HG03342 (cell line): ENCODE data around the gene BCAR1.
"Not testable (repeated sequence)": the region's sequence is repeated elsewhere in the genome, so short reads cannot be mapped to it uniquely, and the experiment has no call there.

Experiments used
- ATAC-seq: cut with Tn5 transposase; IDR thresholded peaks from one replicate; pipeline ENCODE4 v1.9.1; 2021; ENCODE audit warnings: mild to moderate bottlenecking, moderate library complexity; ENCODE audit not compliant: unreplicated experiment

The BCAR1 gene

DNA sequence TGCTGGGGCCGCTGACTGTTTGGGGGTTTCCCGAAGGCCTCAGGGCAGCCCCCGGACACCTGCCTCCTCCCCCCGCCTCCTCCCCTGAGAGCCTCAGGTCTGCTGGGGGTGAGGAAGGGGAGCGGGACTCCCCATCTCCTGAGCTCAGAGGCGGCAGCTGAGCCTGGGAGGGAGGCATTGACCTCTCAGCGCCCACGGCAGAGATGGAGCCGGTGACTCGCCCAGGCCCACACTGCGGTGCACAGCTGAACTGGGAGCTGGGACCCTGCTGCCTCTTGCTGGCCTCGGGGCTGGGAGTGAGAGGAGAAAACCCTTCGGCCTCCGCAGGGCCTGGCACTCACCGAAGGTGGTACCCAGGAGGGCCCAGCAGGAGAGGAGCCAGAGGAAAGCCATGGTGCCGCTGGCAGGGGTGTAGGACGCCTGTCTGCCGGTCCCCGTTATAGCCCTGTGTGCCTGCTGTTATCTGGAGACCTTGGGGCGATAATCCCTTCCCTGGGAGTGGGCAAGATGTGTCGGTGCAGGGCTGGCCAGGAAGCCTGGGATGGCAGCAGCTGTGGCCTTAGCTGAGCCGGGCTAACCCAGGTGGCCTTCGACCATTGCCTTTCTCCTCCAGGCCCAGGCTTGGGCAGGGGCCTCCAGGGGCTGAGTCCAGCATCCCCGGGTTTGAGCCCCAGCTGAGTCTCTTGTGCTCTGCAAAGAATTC, 44.5 kb downstream of the BCAR1 start, which contains the start of gene CTRB2:
Gene CTRB2 (minus strand): TSS at position 413 of the 703 bp plus-strand sequence. CDS start 20 bp downstream, at position 393.
- no peak for ATAC-seq

DNA sequence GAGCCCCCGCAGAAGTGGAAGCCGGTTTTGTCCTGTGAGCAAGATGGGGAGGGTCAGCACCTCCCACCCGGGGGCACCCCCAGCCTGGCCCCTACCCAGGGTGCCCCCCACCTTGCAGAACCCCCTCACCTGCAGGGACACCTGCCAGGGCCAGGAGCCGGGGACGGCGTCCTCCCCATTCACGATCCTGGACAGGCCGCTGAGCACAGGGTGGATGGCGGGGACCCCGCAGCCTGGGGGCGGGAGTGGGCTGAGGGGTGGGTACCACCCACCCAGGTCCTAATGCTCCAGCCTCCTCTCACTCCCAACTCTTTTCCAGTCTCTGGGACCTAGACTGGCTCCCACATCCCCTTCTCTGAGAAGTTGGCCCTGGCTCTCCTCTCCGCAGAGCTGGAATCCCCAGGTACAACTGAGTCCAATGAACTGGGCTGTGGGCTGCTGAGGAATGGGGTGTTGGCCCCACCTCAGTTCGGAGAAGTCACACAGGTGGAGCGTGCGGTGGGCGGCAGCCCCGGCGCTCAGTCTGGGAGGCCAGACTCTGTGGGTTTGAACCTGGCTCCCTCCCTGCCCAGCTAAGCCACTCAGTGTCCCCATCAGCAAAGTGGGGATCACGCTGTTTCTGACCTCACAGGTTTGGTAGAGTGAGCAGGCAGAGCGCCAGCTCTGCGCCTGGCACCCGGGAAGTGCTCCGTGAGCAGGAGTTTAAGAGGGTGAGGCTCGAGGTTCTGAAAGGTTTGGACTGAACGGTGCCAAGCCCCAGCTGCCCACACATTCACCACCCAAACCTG, 45.3 kb downstream of the BCAR1 start:
- ATAC-seq: not testable (repeated sequence)

DNA sequence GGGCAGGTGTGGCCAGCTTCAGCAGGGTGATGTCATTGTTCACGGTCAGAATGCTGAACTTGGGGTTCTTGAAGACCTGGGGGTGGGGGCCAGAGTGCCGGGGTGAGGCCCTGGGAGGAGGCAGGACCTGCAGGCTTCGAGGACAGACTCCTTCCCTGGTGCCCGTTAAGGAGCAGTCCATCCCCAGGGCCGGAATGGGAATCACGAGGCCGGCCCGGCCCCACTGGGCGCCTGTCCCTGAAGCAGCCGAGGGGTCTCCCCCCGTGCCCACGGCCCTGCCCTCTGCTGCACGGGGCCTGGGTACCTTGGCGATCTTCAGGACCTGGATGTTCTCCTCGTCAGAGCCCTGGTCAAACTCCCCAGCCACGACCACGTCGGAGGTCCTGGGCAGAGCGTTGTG, 46.0 kb downstream of the BCAR1 start:
- not testable (repeated sequence) for ATAC-seq

DNA sequence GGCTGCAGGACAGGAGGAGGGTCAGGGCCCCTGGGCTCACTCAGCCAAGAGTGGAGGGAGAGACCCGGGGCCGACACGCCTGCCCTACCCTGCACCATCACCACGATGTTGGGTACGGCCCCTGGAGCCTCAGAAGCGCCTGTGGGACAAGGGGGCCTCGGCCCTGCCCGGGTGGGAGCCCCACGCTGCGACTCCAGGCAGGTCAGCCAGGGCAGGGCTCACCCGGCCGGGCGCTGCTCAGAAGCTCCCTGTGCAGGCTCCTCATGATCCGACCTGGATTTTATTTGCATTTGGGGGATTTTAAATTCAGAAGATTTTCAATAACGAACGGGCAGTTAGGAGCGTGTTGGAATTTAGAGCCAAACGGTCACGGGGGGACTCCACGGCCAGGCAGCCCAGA, 46.5 kb downstream of the BCAR1 start:
- not testable (repeated sequence) for ATAC-seq

DNA sequence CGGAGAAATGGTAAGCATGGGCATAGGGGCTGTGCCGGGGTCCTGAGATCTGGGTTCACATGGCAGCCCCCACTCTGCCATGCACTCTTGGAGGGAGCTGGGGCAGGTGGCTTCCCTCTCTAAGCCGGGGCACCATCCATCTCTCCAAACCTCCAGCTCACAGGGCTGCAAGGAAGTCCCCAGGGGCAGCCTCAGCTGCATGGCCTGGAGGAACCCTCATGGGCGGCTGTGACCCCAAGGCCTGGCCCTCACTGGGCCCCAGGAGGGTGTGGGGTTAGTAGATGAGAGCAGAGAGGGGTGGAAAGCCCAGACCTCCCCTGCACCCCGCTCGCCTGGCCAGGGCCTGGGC, 47.0 kb downstream of the BCAR1 start:
- no peak for ATAC-seq

DNA sequence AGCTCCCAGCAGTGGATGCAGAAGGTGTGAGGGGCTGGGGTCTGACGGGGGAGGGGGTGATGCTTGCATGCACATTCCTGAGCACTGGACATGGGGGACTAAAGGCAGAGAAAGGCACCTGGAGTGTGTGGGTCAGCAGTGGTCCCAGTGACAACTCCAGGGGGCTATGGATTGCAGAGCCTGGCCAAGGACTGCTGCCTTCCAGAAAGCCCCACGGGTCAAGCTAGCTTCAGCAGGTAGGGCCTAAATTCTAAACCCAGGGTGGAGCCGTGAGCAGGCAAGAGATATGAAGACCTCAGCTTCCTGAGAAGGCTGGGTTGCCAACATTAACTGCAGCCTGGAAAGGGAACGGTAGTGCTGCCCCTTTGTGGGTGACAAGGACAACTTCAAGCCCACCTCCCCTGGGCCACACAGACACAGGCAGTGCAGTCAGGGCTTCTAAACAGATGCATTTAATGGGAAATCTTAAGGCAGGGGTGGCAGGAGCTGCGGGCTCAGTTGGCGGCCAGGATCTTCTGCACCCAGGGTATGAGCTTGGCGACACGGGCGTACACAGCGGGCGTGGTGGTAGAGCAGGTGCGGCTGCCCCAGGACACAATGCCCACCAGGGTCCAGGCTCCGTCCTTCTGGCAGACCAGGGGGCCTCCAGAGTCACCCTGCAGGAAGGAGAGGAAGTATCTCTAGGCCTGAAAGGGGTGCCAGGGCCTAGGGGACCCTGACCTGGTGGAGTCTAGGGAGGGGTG, 47.6 kb downstream of the BCAR1 start:
- ATAC-seq: no peak

DNA sequence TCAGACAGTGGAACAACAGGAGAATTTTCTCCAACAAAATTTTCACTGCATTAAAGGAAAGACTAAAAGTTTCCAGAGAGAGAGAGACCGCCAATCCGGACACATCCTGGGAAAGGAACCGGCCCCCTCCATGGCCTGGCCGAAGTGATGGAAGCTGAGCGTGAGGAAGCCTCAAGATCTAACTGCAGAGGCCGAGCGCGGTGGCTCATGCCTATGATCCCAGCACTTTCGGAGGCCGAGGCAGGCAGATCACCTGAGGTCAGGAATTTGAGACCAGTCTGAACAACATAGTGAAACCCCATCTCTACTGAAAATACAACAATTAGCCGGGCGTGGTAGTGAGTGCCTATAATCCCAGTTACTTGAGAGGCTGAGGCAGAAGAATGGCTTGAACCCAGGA, 48.3 kb downstream of the BCAR1 start:
- ATAC-seq: no peak

DNA sequence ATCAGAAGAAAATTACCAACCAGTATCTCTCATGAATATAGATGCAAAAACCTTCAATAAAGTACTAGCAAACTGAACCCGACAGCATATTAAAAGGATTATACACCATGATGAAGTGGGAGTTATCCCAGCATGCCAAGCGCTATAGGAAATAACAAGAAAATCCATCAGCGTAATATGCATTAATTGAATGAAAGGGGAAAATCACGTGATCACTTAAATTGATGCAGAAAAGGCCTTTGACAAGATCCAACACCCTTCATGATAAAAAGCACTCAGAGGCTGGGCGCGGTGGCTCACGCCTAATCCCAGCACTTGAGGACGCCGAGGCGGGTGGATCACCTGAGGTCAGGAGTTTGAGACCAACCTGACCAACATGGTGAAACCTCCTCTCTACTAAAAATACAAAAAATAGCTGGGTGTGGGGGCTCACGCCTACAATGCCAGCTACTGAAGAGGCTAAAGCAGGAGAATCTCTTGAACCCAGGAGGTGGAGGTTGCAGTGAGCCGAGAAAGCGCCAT, 49.3 kb downstream of the BCAR1 start:
- no peak for ATAC-seq

DNA sequence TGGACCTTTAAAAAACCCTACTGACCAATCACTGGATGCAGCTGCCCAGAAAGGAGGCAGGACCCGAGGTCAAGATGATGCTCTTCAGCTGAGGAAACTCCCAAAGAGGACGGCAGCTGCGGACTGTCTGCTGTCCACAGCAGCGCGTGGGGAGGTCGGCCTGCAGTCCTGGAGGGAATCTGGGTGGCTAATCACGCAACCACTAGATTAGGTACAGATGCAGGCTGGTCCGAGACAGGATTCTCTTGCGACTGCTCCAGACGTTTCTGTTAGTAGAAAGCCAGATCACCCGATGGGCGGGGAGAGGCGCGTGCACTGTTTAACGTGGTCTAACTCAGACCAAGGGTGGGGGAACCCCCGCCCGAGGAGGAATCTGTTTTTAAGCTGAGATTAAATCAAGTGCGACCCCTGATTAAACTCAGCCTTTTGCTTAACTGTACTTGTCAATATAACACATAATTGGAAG, 53.3 kb downstream of the BCAR1 start:
- no peak for ATAC-seq

DNA sequence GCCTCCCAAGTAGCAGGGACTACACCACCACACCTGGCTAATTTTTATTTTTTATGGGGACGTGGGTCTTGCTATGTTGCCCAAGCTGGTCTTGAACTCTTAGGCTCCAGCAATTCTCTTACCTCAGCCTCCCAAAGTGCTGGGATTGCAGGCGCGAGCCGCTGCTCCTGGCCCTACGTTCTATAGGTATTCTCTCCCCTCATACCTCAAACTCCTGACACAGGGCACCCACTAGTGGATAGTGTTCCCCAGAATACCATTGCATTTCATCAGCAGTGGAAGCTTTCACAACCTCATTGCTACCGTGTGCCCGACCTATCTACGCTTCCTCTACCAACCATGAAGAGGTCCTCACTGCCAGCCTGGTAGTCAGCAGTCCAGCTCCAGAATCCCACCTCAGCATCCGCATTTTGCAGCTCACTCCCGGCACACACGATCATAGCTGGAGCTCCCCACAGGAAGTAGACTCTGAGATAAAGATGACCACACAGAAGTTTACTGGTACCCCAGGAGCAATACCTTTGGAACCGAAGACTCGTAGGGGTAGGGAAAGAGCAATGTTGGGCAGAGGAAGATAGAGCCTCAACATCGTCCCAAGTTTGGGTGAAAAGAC, 53.8 kb downstream of the BCAR1 start:
- no peak for ATAC-seq

DNA sequence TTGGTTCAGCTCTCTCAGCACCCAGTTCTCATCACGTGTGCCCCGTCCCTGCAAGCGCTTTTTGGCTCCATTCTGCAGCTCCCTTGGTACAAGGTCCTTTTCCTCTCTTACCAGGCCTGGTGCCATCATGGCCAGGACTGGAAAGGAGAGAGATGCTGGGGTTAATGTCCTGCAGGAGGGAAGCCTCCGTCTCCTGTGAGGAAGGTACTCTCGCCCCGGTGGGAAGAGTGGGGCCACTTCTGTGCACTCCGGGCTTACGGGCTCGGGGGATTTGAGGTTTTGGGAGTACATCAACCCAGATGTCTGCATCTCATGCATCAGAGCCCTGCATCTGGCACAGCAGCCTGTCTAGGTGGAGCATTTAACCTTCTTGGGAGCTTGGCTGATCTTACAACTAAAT, 54.6 kb downstream of the BCAR1 start:
- no peak for ATAC-seq

DNA sequence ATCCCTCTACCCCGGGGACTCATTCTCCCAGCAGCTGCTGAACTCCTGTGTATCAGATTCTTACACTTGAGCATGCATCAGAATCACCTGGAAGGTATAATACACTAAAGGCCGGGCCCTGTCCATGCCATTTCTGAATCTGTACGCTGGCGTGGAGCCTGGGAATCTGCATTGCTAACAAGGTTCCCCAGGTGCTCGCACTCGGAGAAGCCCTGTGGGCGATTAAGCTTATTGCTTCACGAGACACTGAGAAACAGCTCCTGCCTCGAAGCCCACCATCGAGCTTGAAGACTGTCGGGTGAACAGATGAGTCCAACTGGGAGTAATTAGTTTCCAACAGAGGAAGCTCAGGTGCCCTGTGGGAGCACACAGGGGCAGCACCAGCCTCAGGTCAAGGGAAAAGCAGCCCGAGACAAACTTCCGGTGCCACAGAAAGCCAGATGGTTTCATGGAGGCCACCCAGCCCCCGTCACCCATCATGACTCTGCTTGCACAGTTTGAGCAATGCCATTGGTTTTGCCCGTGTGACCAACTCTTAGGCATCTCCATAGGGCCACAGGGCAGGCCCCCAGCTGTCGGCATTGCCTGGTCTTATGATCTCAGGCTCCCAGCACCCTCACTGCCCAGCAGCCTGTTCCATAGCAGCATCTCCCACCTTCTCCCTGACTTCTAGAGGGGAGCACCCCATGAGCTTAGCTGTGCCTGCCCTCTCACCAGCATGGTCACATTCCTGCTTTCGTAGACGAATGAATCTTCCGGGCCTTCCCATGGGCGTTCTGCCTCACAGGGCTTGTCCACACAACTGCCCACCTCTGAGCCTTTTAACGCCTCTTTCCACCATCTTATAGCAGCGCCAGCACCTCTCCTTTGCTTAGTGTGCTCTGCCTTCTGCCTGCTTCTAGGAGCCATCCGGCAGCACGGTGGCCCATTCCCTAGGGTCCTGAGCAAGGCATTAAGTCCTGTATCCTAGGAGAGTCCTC, 55.3 kb downstream of the BCAR1 start:
- ATAC-seq: no peak

DNA sequence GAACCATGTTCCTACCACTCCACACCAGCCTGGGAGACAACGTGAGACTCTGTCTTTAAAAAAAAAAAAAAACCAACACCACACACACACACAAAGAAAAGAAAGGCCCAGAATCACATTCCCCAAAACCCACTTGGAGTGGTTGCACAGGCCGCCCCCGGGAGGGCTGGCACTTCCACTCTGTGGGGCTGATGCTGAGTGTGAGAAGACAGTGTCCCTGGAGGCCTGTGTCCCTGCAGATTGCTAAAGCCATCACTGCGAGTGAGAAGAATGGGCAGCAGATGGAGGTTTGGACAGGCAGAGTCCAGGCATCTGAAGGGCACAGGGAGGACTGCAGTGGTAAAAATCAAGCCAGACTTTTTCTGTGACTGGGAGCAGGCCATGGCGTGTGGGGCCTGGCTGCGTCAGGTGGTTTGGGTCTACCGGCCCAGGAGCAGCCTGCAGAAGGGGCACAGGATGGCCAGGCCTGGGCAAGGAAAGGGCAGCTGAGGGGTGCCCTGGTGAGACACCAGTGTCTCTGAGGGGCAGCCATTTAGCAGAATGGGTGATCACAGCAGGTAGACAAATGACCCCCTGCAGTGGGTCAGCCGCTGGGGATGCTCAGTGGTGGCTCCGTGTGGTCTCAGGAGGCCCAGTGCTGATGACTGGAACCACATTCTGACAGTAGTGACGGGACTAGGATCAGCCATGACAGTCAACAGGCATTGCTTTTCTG, 57.5 kb downstream of the BCAR1 start:
- ATAC-seq: no peak

DNA sequence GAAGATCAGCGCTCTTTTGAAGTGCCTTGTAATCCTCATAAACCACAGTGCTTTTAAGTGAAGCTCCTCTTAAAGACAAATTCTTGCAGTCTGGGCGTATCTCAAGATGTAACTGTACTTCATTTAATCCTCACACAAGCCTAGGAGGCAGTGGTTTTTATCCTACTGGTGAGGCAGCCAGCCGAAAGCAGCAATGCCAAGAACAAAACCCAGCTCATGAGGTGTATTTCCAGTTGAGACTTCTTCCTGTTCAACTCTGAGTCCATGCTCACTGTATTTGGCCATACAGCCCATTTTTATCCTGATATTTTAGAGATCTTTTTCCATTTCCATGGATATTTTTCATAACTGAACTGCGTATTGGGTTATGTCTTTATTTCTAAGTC, 58.2 kb downstream of the BCAR1 start:
- ATAC-seq: no peak

DNA sequence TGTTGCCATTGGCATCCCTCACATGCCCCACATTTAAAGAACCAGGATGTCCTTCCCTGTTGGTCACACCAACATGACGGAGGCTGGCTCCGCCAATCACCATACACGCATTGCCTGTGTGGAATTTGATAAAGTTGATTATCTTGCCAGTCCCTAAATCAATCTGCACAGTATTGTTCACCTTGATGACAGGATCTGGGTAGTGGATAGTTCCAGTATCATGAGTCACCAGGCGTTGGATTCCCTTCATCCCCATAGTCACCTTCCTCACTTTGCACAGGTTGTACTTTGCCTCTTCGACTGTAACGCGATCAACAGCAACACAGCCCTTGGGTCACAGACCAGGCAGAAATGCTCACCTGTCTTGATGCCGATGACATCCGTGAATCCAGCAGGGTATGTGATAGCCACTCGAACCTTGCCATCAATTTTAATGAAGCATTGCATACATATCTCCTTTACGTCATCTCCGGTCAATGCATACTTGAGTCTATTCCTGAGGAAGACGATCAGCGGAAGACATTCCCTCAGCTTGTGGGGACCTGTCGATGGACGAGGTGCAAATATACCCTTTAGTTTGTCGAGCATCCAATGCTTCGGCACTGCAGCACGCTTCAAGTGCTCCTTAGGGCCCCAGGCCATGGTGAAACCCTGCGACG, 58.7 kb downstream of the BCAR1 start:
- ATAC-seq: no peak

DNA sequence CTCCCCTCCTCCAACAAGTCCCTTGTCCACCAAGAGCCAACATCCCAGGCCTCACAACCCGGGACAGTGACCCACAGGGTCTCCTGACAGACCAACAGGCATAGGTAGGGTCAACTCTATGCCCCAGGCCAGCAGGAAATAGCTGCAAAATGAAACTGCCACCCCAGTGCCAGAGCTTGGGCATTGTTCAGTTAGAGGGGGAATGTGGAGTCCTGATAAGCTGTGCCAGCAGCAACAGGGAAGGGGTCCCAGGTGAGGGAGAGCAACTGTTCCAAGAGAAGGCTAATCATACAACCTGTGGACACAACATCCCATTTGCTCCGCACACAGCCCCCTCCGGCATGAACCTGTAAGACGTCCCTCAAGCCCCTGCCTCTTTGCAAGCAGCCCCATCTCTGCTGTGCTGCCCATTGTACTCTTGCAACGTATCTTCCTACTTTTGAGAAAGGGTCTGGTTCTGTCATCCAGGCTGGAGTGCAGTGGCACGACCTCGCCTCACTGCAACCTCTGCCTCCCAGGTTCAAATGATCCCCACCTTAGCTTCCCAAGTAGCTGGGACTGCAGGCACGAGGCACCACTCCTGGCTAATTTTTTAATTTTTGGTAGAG, 61.7 kb downstream of the BCAR1 start:
- ATAC-seq: no peak

DNA sequence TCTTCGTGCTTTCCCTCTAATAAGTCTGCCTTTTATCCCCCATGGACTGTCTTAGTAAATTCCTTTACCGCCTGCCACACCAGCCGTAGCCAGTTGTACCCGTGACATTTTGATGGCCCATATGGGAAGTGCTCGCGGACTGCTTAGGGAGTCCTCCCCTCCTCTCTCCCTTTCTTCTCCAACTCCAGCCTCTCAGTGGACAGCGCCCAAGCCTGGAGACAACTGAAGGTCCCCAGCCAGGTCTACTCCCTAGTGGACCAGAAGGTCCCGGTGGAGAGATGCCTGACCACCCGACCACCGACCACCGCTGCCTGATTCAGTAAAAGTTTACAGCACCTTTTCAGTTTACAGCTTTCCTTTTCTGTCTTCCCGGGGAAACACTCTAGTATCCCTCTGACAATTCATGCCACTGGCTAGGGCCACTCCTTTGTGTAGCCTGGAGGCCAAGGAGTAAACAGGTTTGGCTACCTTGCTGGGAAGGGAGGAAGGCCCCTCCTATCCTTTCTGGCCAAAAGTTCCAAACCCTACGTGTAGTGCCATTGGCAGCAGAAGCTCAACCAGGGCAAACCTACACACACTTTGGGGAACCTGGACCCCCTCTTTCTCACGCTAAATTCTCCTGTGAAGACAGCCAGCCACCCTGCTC, 62.5 kb downstream of the BCAR1 start:
- ATAC-seq: no peak

DNA sequence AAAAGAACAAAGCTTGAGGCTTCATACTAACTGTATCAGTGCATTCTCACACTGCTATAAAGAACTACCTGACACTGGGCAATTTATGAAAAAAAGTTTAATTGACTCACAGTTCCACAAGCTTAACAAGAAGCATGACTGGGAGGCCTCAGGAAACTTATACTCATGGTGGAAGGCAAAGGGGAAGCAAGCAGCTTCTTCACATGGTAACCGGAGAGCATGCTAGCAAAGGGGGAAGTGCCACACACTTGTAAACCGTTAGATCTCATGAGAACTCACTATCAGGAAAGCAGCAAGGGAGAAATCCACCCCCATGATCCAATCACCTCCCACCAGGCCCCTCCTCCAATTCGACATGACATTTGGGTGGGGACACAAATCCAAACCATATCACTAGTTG, 69.8 kb downstream of the BCAR1 start:
- no peak for ATAC-seq
